Neural cell (in vitro differentiated cells): ENCODE data around the gene P3H1.

ENCODE experiments used
- CTCF ChIP-seq: fragments of 450-650 bp; IDR thresholded peaks from 2 replicates; pipeline ENCODE4 v1.5.1; 2014; ENCODE audit warnings: antibody characterized with exemption, mild to moderate bottlenecking, moderate library complexity; ENCODE audit not compliant: poor library complexity, severe bottlenecking
- POLR2AphosphoS5 ChIP-seq: IDR thresholded peaks from 2 replicates; pipeline ENCODE4 v1.6.1; 2012
- RAD21 ChIP-seq: fragments of 450-650 bp; conservative IDR thresholded peaks from 2 replicates; pipeline ENCODE4 v1.6.1; 2014; ENCODE audit warnings: antibody characterized with exemption, mild to moderate bottlenecking, moderate library complexity
- SMC3 ChIP-seq: fragments of 450-650 bp; conservative IDR thresholded peaks from 2 replicates; pipeline ENCODE4 v1.6.1; 2014; ENCODE audit warnings: antibody characterized with exemption, mild to moderate bottlenecking, moderate library complexity; ENCODE audit not compliant: poor library complexity

GRCh38 chr1:42735056-42735455 is 31.8 kb downstream of the P3H1 start:
- TF ChIP-seq CTCF, result no peak
- no peak for TF ChIP-seq RAD21
- no peak for TF ChIP-seq POLR2AphosphoS5
- no peak for TF ChIP-seq SMC3
